GM15510 (cell line): ENCODE measurements around the gene GALNT18.
A peak's percentile ranks its signal among the peaks of the same experiment; 100 is the strongest.

ENCODE experiments used
- POLR2A ChIP-seq: IDR thresholded peaks from 3 replicates; pipeline ENCODE4 v1.6.1; 2011; ENCODE audit warnings: borderline replicate concordance; ENCODE audit not compliant: insufficient read length; ENCODE audit errors: extremely low read depth

Gene GALNT18

GRCh38 chr11:11640996-11641395, 19.2 kb upstream of the GALNT18 start:
- no peak for TF ChIP-seq POLR2A

- TF ChIP-seq POLR2A = no peak
Measured at GRCh38 chr11:11640152-11640551, 18.3 kb upstream of the GALNT18 start.

GRCh38 chr11:11636671-11637070, 14.9 kb upstream of the GALNT18 start:
- no peak for TF ChIP-seq POLR2A

- TF ChIP-seq POLR2A = no peak
Measured at GRCh38 chr11:11635443-11635842, 13.6 kb upstream of the GALNT18 start.

GRCh38 chr11:11629368-11629767, 7.6 kb upstream of the GALNT18 start:
- TF ChIP-seq POLR2A = no peak

GRCh38 chr11:11628651-11629050, 6.8 kb upstream of the GALNT18 start:
- no peak for TF ChIP-seq POLR2A

GRCh38 chr11:11626128-11626527, 4.3 kb upstream of the GALNT18 start:
- TF ChIP-seq POLR2A = no peak

- TF ChIP-seq POLR2A = no peak
Measured at GRCh38 chr11:11624926-11625325, 3.1 kb upstream of the GALNT18 start.

GRCh38 chr11:11624204-11624603, 2.4 kb upstream of the GALNT18 start:
- no peak for TF ChIP-seq POLR2A

- no peak for TF ChIP-seq POLR2A
Measured at GRCh38 chr11:11622772-11623171, 967 bp upstream of the GALNT18 start.

- no peak for TF ChIP-seq POLR2A
Measured at GRCh38 chr11:11622340-11622706, 518 bp upstream of the GALNT18 start.

- peak; percentile 34 for TF ChIP-seq POLR2A
Measured at GRCh38 chr11:11620921-11621572, 758 bp downstream of the GALNT18 start.

GRCh38 chr11:11620173-11620920, 1.5 kb downstream of the GALNT18 start:
- peak; percentile 27 for TF ChIP-seq POLR2A

GRCh38 chr11:11618973-11619435, 2.8 kb downstream of the GALNT18 start:
- TF ChIP-seq POLR2A = no peak

- TF ChIP-seq POLR2A = no peak
Measured at GRCh38 chr11:11615086-11615485, 6.7 kb downstream of the GALNT18 start.

GRCh38 chr11:11612439-11612838, 9.4 kb downstream of the GALNT18 start:
- no peak for TF ChIP-seq POLR2A

GRCh38 chr11:11611381-11611780, 10.4 kb downstream of the GALNT18 start:
- no peak for TF ChIP-seq POLR2A

GRCh38 chr11:11608783-11609232, 13.0 kb downstream of the GALNT18 start:
- no peak for TF ChIP-seq POLR2A
